H1 (cell line): ENCODE results near the gene FOXN1. TPM values are rescaled to one million over a fixed set of nuclear protein-coding genes. Genes with fewer than 3 reads are reported as not detected.

Experiments
- BRCA1 ChIP-seq: IDR thresholded peaks from 2 replicates; pipeline ENCODE4 v1.6.1; 2012; ENCODE audit warnings: low read depth, low read length, improper control_type of control experiment
- CHD1 ChIP-seq: IDR thresholded peaks from 2 replicates; pipeline ENCODE4 v1.6.1; 2012; ENCODE audit warnings: low read depth, low read length, improper control_type of control experiment
- HDAC2 ChIP-seq, 2 experiments: fragments of 300-600 bp in 1 of 2; sonication (generic) in 1 of 2; IDR thresholded peaks; 2 replicates each; pipeline ENCODE4 v1.6.1; 2011 to 2012; ENCODE audit warnings: low read depth in 2 of 2, low read length in 2 of 2, mild to moderate bottlenecking in 2 of 2, moderate library complexity in 2 of 2, borderline replicate concordance in 1 of 2, inconsistent platforms in 1 of 2
- RNF2 ChIP-seq: fragments of 200-900, 300-1000 bp; sonication (generic); IDR thresholded peaks from 2 replicates; pipeline ENCODE4 v1.7.1; 2016; ENCODE audit warnings: borderline replicate concordance, low read depth, mild to moderate bottlenecking, antibody characterized with exemption, low read length; ENCODE audit not compliant: poor library complexity, severe bottlenecking; ENCODE audit errors: missing control alignments
- RXRA ChIP-seq: IDR thresholded peaks from 2 replicates; pipeline ENCODE4 v1.6.1; 2011; ENCODE audit warnings: low read depth, mild to moderate bottlenecking, low read length, moderate library complexity; ENCODE audit not compliant: insufficient read depth
- SP2 ChIP-seq: IDR thresholded peaks from 2 replicates; pipeline ENCODE4 v1.6.1; 2012; ENCODE audit warnings: mild to moderate bottlenecking, low read length, inconsistent platforms
- TAF1 ChIP-seq: IDR thresholded peaks from 2 replicates; pipeline ENCODE4 v1.6.1; 2011; ENCODE audit warnings: mild to moderate bottlenecking, low read depth, low read length
- ZNF274 ChIP-seq: IDR thresholded peaks from 2 replicates; pipeline ENCODE4 v1.7.0; 2012; ENCODE audit warnings: low read length, borderline replicate concordance; ENCODE audit errors: extremely low read depth
- polyA plus RNA-seq, 7 experiments: library from polyadenylated mRNA; depleted of rRNA in 3 of 7; stranded (reverse) in 5 of 7; unstranded in 2 of 7; fragments of >200 nt in 5 of 7; fragments of 200-250 nt in 2 of 7; gene quantifications; 1 replicate in 5 of 7; 2 replicates in 1 of 7; 4 replicates in 1 of 7; pipeline versions ENCODE4 v1.2.1 to v1.2.3, GENCODE V29; 2011 to 2013; ENCODE audit warnings: missing spikeins in 2 of 7, mixed read lengths in 2 of 7
- total RNA-seq: library from RNA; stranded (reverse); fragmentation: NEBNext Ultra II Directional; extraction: Animal tissue kit (Norgen Biotek cat#: 25700); gene quantifications from 2 replicates; pipeline ENCODE4 v1.2.1, GENCODE V29; 2021
- TF ChIP-seq, protein P1 (sequence below): fragments of 300-600 bp; sonication (generic); IDR thresholded peaks from 2 replicates; pipeline ENCODE4 v1.7.1; 2012; ENCODE audit warnings: low read length, moderate library complexity, mild to moderate bottlenecking, inconsistent platforms; ENCODE audit not compliant: insufficient replicate concordance

Gene FOXN1
- total and polyA plus RNA-seq, 2 of the 8 experiments (the other 6 are each of a cell fraction or from before 2014, with no cell fraction given): not detected

DNA sequence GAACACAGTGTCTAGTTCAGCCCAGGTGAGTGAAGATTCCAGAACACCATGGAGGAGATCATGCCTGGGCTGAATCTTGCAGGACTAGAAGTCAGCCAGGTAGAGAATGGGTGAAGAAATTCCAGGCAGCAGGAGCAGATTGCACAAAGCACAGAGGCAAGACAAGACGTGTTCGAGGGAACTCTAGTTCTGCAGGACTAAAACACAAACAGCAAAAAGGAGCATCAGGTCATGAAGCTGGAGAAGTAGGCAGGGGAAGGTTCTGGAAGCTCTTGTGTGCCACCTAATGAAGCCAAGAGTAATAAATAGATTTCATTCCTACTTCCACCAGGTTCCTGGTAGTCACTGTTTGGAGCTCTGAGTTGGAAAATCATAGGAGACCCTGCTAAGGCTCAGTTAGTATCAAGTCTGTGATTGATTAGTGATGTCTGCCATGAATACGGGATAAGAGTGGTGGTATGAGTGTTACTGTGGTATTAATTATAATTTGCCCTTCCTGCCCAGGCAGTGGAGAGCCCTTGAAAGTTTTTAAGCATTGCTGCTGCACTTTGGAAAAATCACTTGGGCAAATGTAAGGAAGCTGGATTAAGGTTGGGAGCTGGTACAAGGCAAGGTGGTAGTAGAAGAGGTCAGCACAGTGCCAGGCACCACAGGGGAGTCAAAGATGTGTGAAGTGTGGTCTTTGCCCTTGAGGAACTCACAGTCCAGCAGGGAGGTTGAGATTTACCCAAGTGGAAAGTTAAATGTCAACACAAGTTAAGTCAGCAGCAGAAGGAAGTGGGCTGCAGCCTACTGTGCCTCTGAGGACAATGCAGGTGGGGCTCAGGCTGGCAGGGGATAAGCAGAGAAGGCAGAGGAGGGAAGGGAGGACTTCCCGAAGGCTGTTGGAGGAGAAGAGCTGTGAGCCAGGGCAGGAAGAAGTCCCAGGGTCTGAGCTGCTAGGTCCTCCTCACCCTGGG lies 13.5 kb upstream of the FOXN1 start (continued):
- TF ChIP-seq, protein P1, sequence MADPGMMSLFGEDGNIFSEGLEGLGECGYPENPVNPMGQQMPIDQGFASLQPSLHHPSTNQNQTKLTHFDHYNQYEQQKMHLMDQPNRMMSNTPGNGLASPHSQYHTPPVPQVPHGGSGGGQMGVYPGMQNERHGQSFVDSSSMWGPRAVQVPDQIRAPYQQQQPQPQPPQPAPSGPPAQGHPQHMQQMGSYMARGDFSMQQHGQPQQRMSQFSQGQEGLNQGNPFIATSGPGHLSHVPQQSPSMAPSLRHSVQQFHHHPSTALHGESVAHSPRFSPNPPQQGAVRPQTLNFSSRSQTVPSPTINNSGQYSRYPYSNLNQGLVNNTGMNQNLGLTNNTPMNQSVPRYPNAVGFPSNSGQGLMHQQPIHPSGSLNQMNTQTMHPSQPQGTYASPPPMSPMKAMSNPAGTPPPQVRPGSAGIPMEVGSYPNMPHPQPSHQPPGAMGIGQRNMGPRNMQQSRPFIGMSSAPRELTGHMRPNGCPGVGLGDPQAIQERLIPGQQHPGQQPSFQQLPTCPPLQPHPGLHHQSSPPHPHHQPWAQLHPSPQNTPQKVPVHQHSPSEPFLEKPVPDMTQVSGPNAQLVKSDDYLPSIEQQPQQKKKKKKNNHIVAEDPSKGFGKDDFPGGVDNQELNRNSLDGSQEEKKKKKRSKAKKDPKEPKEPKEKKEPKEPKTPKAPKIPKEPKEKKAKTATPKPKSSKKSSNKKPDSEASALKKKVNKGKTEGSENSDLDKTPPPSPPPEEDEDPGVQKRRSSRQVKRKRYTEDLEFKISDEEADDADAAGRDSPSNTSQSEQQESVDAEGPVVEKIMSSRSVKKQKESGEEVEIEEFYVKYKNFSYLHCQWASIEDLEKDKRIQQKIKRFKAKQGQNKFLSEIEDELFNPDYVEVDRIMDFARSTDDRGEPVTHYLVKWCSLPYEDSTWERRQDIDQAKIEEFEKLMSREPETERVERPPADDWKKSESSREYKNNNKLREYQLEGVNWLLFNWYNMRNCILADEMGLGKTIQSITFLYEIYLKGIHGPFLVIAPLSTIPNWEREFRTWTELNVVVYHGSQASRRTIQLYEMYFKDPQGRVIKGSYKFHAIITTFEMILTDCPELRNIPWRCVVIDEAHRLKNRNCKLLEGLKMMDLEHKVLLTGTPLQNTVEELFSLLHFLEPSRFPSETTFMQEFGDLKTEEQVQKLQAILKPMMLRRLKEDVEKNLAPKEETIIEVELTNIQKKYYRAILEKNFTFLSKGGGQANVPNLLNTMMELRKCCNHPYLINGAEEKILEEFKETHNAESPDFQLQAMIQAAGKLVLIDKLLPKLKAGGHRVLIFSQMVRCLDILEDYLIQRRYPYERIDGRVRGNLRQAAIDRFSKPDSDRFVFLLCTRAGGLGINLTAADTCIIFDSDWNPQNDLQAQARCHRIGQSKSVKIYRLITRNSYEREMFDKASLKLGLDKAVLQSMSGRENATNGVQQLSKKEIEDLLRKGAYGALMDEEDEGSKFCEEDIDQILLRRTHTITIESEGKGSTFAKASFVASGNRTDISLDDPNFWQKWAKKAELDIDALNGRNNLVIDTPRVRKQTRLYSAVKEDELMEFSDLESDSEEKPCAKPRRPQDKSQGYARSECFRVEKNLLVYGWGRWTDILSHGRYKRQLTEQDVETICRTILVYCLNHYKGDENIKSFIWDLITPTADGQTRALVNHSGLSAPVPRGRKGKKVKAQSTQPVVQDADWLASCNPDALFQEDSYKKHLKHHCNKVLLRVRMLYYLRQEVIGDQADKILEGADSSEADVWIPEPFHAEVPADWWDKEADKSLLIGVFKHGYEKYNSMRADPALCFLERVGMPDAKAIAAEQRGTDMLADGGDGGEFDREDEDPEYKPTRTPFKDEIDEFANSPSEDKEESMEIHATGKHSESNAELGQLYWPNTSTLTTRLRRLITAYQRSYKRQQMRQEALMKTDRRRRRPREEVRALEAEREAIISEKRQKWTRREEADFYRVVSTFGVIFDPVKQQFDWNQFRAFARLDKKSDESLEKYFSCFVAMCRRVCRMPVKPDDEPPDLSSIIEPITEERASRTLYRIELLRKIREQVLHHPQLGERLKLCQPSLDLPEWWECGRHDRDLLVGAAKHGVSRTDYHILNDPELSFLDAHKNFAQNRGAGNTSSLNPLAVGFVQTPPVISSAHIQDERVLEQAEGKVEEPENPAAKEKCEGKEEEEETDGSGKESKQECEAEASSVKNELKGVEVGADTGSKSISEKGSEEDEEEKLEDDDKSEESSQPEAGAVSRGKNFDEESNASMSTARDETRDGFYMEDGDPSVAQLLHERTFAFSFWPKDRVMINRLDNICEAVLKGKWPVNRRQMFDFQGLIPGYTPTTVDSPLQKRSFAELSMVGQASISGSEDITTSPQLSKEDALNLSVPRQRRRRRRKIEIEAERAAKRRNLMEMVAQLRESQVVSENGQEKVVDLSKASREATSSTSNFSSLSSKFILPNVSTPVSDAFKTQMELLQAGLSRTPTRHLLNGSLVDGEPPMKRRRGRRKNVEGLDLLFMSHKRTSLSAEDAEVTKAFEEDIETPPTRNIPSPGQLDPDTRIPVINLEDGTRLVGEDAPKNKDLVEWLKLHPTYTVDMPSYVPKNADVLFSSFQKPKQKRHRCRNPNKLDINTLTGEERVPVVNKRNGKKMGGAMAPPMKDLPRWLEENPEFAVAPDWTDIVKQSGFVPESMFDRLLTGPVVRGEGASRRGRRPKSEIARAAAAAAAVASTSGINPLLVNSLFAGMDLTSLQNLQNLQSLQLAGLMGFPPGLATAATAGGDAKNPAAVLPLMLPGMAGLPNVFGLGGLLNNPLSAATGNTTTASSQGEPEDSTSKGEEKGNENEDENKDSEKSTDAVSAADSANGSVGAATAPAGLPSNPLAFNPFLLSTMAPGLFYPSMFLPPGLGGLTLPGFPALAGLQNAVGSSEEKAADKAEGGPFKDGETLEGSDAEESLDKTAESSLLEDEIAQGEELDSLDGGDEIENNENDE: no peak
- TF ChIP-seq RNF2: no peak
- TF ChIP-seq CHD1: no peak
- no peak for TF ChIP-seq TAF1
- no peak for TF ChIP-seq BRCA1
- TF ChIP-seq RXRA: no peak
- TF ChIP-seq SP2: no peak
- no peak for TF ChIP-seq HDAC2 (IDR thresholded peaks at IDR 0.05; ENCODE audit: borderline replicate concordance in 1 of 2, low read depth in 2 of 2, low read length in 2 of 2)
- TF ChIP-seq ZNF274: no peak
